K562 (cell line): ENCODE measurements around the gene FOS. TPM values are rescaled to one million over a fixed set of nuclear protein-coding genes. Genes with fewer than 3 reads are reported as not detected.

Source experiments
- ATAC-seq: fragments of 200-7000 bp; cut with Tn5 transposase; 3 replicates; pipeline ENCODE4 v1.9.1; 2020; ENCODE audit warnings: moderate library complexity
- BruUV-seq: library from RNA; stranded (reverse); fragments of 400-500 nt; replicated peaks from 2 replicates; lab custom pipeline; 2021; lab: Mats Ljungman, UMichigan
- CTCF ChIA-PET: fragments of 300-600 bp; formaldehyde crosslinking; extraction: SDS; loops from one replicate; lab custom pipeline; 2021; ENCODE audit warnings: low intra/inter-chr PET ratio; lab: Yijun Ruan, JAX
- POLR2A ChIA-PET: fragments of 300-600, 350-650 bp; sonication (Branson Sonifier 250); formaldehyde crosslinking; extraction: SDS; loops from one replicate; lab custom pipeline; 2021; ENCODE audit warnings: antibody characterized with exemption, inconsistent platforms; lab: Yijun Ruan, JAX
- DNase-seq, 4 experiments: peaks; one replicate each; pipeline versions ENCODE4 v3.0.0 to v3.0.0-alpha.2; 2011 to 2018; ENCODE audit warnings: low spot score in 3 of 4, mixed read lengths in 3 of 4; ENCODE audit errors: extremely low read depth in 1 of 4
- FAIRE-seq: peaks from 2 replicates; lab custom pipeline; 2011; peaks lifted over from hg19 to GRCh38; lab: Jason Lieb, UNC
- H2AFZ ChIP-seq: 2 replicates; pipeline ENCODE4 v1.6.0; 2011; ENCODE audit warnings: low read depth, low read length, control low read depth, inconsistent platforms
- H3K27ac ChIP-seq: fragments of 200-600 bp; 3 replicates; pipeline ENCODE4 v1.8.0; 2011; ENCODE audit warnings: low read depth, mild to moderate bottlenecking, control low read depth, inconsistent platforms, low read length, moderate library complexity, mixed read lengths; ENCODE audit errors: extremely low read depth
- H3K27me3 ChIP-seq, 2 experiments: fragments of 300-600 bp in 1 of 2; 2 replicates in 1 of 2; 3 replicates in 1 of 2; pipeline versions ENCODE4 v1.6.0 to v1.8.0; 2011; ENCODE audit warnings: inconsistent platforms in 2 of 2, low read length in 2 of 2, mild to moderate bottlenecking in 1 of 2, mixed read lengths in 1 of 2, moderate library complexity in 1 of 2; ENCODE audit not compliant: control insufficient read depth in 2 of 2, insufficient read depth in 2 of 2
- H3K36me3 ChIP-seq: fragments of 300-600 bp; 3 replicates; pipeline ENCODE4 v1.8.0; 2011; ENCODE audit warnings: mild to moderate bottlenecking, low read length, inconsistent platforms; ENCODE audit not compliant: control insufficient read depth, insufficient read depth
- H3K4me1 ChIP-seq, 2 experiments: fragments of 200-600 bp in 1 of 2; replicated peaks in 1 of 2; 2 replicates in 1 of 2; 3 replicates in 1 of 2; pipeline versions ENCODE4 v1.5.1 to v1.8.0; 2011; ENCODE audit warnings: inconsistent platforms in 2 of 2, low read length in 2 of 2, mild to moderate bottlenecking in 1 of 2, mixed read lengths in 1 of 2, moderate library complexity in 1 of 2; ENCODE audit not compliant: control insufficient read depth in 2 of 2, insufficient read depth in 2 of 2
- H3K4me2 ChIP-seq: 2 replicates; pipeline ENCODE4 v1.6.1; 2011; ENCODE audit warnings: low read length, control low read depth, inconsistent platforms, mixed read lengths; ENCODE audit not compliant: insufficient read depth
- H3K4me3 ChIP-seq: fragments of 200-600 bp; sonication (generic), shearing (Covaris generic); 2 replicates; pipeline ENCODE4 v1.5.1; 2016; ENCODE audit warnings: control low read depth, inconsistent platforms
- H3K79me2 ChIP-seq: fragments of 200-600 bp; 3 replicates; pipeline ENCODE4 v1.8.0; 2011; ENCODE audit warnings: low read length, inconsistent platforms; ENCODE audit not compliant: control insufficient read depth, insufficient read depth
- H3K9ac ChIP-seq, 2 experiments: 2 replicates each; pipeline versions ENCODE4 v1.6.0 to v1.6.1; 2011; ENCODE audit warnings: low read depth in 2 of 2, low read length in 2 of 2, control low read depth in 1 of 2, inconsistent platforms in 1 of 2, mild to moderate bottlenecking in 1 of 2, mixed read lengths in 1 of 2; ENCODE audit not compliant: insufficient read depth in 1 of 2
- H3K9me1 ChIP-seq: one replicate; pipeline ENCODE4 v1.6.0; 2011; ENCODE audit warnings: inconsistent platforms, mild to moderate bottlenecking, low read length, moderate library complexity; ENCODE audit not compliant: control insufficient read depth, insufficient read depth
- H3K9me3 ChIP-seq: replicated peaks from 2 replicates; pipeline ENCODE4 v1.5.1; 2011; ENCODE audit warnings: low read depth, low read length, inconsistent platforms; ENCODE audit not compliant: control insufficient read depth, insufficient read depth
- H4K20me1 ChIP-seq: replicated peaks from 2 replicates; pipeline ENCODE4 v1.6.1; 2011; ENCODE audit warnings: low read length, inconsistent platforms, mixed read lengths; ENCODE audit not compliant: control insufficient read depth, insufficient read depth
- CEBPG ChIP-seq, 3 experiments: fragments of 200-800 bp in 1 of 3; sonication (Bioruptor generic) in 1 of 3; sonication (generic) in 1 of 3; formaldehyde crosslinking in 1 of 3; IDR thresholded peaks in 2 of 3; conservative IDR thresholded peaks in 1 of 3; 2 replicates each; pipeline versions ENCODE4 v1.6.1 to v1.8.0; 2016 to 2022; ENCODE audit warnings: missing compliant biosample characterization in 2 of 3, missing genetic modification characterization in 2 of 3, mild to moderate bottlenecking in 1 of 3, missing genetic modification reagents in 1 of 3
- GATAD2B ChIP-seq: fragments of 450-650 bp; IDR thresholded peaks from 2 replicates; pipeline ENCODE4 v1.6.1; 2017; ENCODE audit warnings: mild to moderate bottlenecking, borderline replicate concordance
- KAT2B ChIP-seq: IDR thresholded peaks from one replicate; pipeline ENCODE4 v1.6.1; 2012; ENCODE audit warnings: low read depth, mild to moderate bottlenecking, control low read depth, inconsistent platforms, low read length, moderate library complexity
- LARP7 ChIP-seq: fragments of 450-650 bp; IDR thresholded peaks from 2 replicates; pipeline ENCODE4 v1.6.1; 2016
- NELFE ChIP-seq: IDR thresholded peaks from 2 replicates; pipeline ENCODE4 v1.6.1; 2011; ENCODE audit warnings: mild to moderate bottlenecking; ENCODE audit not compliant: insufficient read depth, insufficient read length
- NFXL1 ChIP-seq: fragments of 450-650 bp; formaldehyde crosslinking; IDR thresholded peaks from 2 replicates; pipeline ENCODE4 v1.4.0; 2021; ENCODE audit warnings: mild to moderate bottlenecking
- POLR2G ChIP-seq: fragments of 200-400 bp; formaldehyde crosslinking; IDR thresholded peaks from 2 replicates; pipeline ENCODE4 v1.6.1; 2017; ENCODE audit warnings: low read depth, mild to moderate bottlenecking, antibody characterized with exemption, low read length, moderate library complexity
- STAT5B ChIP-seq: fragments of 250-450 bp; sonication (Bioruptor Pico); IDR thresholded peaks from 2 replicates; pipeline ENCODE4 v1.8.0; 2021; ENCODE audit warnings: mild to moderate bottlenecking, inconsistent platforms
- ZC3H8 ChIP-seq: fragments of 450-650 bp; IDR thresholded peaks from 2 replicates; pipeline ENCODE4 v1.6.1; 2017
- ZNF133 ChIP-seq: fragments of 250-450 bp; sonication (Bioruptor Pico); IDR thresholded peaks from 2 replicates; pipeline ENCODE4 v1.4.0; 2020; ENCODE audit warnings: mild to moderate bottlenecking
- WGBS: fragments of 100-300 bp; shearing (Covaris generic); methylation state at CpG from one replicate; pipeline ENCODE4 v1.1.6; 2016; ENCODE audit warnings: low coverage, mixed read lengths; ENCODE audit not compliant: insufficient coverage; ENCODE audit errors: missing lambda C conversion rate; 5-methylcytosine and 5-hydroxymethylcytosine counted together
- in situ Hi-C: fragments of 300-500 bp; cut with MboI; formaldehyde crosslinking; loops from 4 replicates; pipeline ENCODE4 v1.15.0; 2018; ENCODE audit warnings: inconsistent platforms, mixed read lengths
- intact Hi-C: fragments of 100-400 bp; cut with micrococcal nuclease; formaldehyde crosslinking; loops from 2 replicates; pipeline ENCODE4 v1.14.2; 2022
- polyA plus RNA-seq, 8 experiments: library from polyadenylated mRNA; depleted of rRNA in 4 of 8; stranded (reverse) in 5 of 8; unstranded in 3 of 8; fragments of >200 nt; fragmentation: Nextera tagmentation in 2 of 8; fragmentation: Illumina TruSeq in 1 of 8; extraction: Ambion mirVana in 2 of 8; extraction: Trizol in 1 of 8; gene quantifications; 2 replicates each; pipeline versions ENCODE4 v1.2.1 to v1.2.3, GENCODE V29; 2011 to 2014; ENCODE audit warnings: inconsistent platforms in 1 of 8, missing spikeins in 1 of 8
- total RNA-seq, 7 experiments: library from RNA; depleted of rRNA in 6 of 7; stranded (reverse); fragments of >200 nt in 6 of 7; fragmentation: Illumina TruSeq in 2 of 7; extraction: Trizol in 2 of 7; gene quantifications; 2 replicates each; pipeline versions ENCODE4 v1.2.1 to v1.2.3, GENCODE V29; 2011 to 2021; ENCODE audit warnings: low replicate concordance in 1 of 7
- TF ChIP-seq, protein P1 (sequence below): fragments of 450-650 bp; IDR thresholded peaks from 2 replicates; pipeline ENCODE4 v1.6.1; 2016; ENCODE audit warnings: low read depth, mild to moderate bottlenecking, moderate library complexity
- TF ChIP-seq, protein P2 (sequence below): sonication (generic); formaldehyde crosslinking; IDR thresholded peaks from 2 replicates; pipeline ENCODE4 v1.8.0; 2022; ENCODE audit warnings: mild to moderate bottlenecking, missing genetic modification reagents

Gene FOS
- total and polyA plus RNA-seq, 9 of the 15 experiments (the other 6 are each of a cell fraction or from before 2014, with no cell fraction given), result 0.54 to 13.8 (median 8.9) TPM

DNA sequence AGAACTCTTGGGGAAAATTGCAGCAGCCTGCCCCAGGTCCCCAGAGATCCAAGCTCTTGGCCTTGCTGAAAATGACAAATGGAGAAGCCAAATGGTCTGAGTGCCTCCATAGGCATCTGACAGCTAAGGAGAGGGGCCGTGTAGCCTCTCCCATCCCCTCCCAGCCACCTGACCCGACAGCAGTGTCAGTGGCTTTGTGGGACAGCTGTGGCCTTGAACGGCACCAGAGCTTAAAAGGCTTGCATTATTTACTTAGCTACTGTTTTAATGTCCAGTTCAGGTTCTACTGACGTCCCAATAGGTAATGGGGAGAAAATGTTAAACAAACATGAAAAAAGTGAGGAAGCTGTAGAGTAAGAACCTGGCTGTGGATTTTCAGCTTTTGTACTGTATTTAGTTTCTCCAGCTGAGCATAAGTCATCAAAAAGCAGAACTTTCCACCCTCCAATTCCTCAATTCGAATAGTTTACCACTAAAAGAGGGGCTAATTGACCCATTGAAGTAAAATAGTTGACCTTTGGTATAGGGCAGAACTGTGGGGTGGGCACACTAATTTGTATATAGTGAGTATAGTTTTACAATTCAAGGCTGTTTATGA is 50.0 kb downstream of the FOS start:
- Histone ChIP-seq H3K4me2 (no peak overlapping the region), H3K79me2 (no peaks in the 10 kb centered on the region), H3K4me3 (no peak overlapping the region), H4K20me1 (no peaks in the 10 kb centered on the region), H3K9ac (no peak overlapping the region), H3K27ac (no peak overlapping the region), H3K4me1 (no peaks in the 10 kb centered on the region; a peak in 1 of 5 replicates), H2AFZ (no peak overlapping the region), H3K9me3 (no peaks in the 10 kb centered on the region), H3K27me3 (peaks cover 3 to 16% of the 10 kb centered on the region in 2 experiments; a peak in 3 of 5 replicates), H3K9me1 (no peaks in the 10 kb centered on the region), H3K36me3 (no peaks in the 10 kb centered on the region)
- in situ Hi-C loops, result no loop called here
- no peak for ATAC-seq
- CTCF ChIA-PET, result no interaction called here
- intact Hi-C loops, result loop anchor here (5.0 kb wide), 1 partner anchor 149 kb away; no protein-coding TSS in a partner anchor
- WGBS, result 6% methylated on average over 5 of the region's 5 CpGs
- BruUV-seq, result no TSS peak
- no peak for TF ChIP-seq KAT2B
- no peak for TF ChIP-seq STAT5B (CRISPR knock-in tag)
- TF ChIP-seq, protein P1, sequence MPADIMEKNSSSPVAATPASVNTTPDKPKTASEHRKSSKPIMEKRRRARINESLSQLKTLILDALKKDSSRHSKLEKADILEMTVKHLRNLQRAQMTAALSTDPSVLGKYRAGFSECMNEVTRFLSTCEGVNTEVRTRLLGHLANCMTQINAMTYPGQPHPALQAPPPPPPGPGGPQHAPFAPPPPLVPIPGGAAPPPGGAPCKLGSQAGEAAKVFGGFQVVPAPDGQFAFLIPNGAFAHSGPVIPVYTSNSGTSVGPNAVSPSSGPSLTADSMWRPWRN, result no peak
- TF ChIP-seq NFXL1 (CRISPR knock-in tag), result no peak
- no peak for TF ChIP-seq LARP7
- TF ChIP-seq, protein P2, sequence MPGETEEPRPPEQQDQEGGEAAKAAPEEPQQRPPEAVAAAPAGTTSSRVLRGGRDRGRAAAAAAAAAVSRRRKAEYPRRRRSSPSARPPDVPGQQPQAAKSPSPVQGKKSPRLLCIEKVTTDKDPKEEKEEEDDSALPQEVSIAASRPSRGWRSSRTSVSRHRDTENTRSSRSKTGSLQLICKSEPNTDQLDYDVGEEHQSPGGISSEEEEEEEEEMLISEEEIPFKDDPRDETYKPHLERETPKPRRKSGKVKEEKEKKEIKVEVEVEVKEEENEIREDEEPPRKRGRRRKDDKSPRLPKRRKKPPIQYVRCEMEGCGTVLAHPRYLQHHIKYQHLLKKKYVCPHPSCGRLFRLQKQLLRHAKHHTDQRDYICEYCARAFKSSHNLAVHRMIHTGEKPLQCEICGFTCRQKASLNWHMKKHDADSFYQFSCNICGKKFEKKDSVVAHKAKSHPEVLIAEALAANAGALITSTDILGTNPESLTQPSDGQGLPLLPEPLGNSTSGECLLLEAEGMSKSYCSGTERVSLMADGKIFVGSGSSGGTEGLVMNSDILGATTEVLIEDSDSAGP (CRISPR knock-in tag), result no peak
- no peak for TF ChIP-seq GATAD2B
- TF ChIP-seq ZNF133 (CRISPR knock-in tag), result no peak
- TF ChIP-seq CEBPG (CRISPR knock-in tag; IDR thresholded peaks at IDR 0.05), result no peak
- no peak for TF ChIP-seq CEBPG (tag; conservative IDR thresholded peaks at IDR 0.05 in 1 of 2, IDR thresholded peaks at IDR 0.05 in 1 of 2)
- no peak for TF ChIP-seq NELFE
- TF ChIP-seq POLR2G, result no peak
- TF ChIP-seq ZC3H8, result no peak
- no peak for DNase-seq
- no peak for FAIRE-seq
- POLR2A ChIA-PET, result interaction anchor here (0.6 to 1.1 kb wide), 4 partner anchors 14 to 810 kb away, joined by 3 read pairs; no protein-coding TSS in a partner anchor
